Measurements from ENCODE around the gene BDH1.

Gene BDH1

GRCh38 chr3:197586181-197586580, 30.4 kb upstream of the BDH1 start:
- Histone ChIP-seq H3K9ac (ENCODE audit: low read depth, low read length, poor library complexity) (no peak overlapping the region), H2AFZ (ENCODE audit: low read length) (no peak overlapping the region), H3K4me3 (ENCODE audit: low read length in 2 of 2) (no peak overlapping the region), H3K4me2 (ENCODE audit: insufficient read depth, low read length, poor library complexity, severe bottlenecking) (no peak overlapping the region), H2BK12ac (ENCODE audit: low read length) (no peak overlapping the region), H3K4ac (ENCODE audit: low read length) (no peak overlapping the region), H2AK5ac (ENCODE audit: low read depth, low read length) (no peak overlapping the region), H2BK15ac (ENCODE audit: low read length) (no peak overlapping the region), H3K4me1 (ENCODE audit: control insufficient read depth in 2 of 2, insufficient read depth in 1 of 2, low read depth in 1 of 2, low read length in 2 of 2) (no peaks in the 10 kb centered on the region), H3K27me3 (ENCODE audit: control insufficient read depth in 3 of 3, insufficient read depth in 3 of 3, low read depth in 1 of 3, low read length in 3 of 3) (no peaks in the 10 kb centered on the region), H3K9me3 (replicated peaks in 1 of 2; ENCODE audit: control insufficient read depth in 2 of 2, insufficient read depth in 1 of 2, low read depth in 1 of 2, low read length in 2 of 2) (no peaks in the 10 kb centered on the region), H3K79me1 (ENCODE audit: low read depth, low read length) (no peaks in the 10 kb centered on the region), H3K36me3 (replicated peaks in 1 of 2; ENCODE audit: control insufficient read depth in 2 of 2, insufficient read depth in 2 of 2, low read length in 2 of 2) (no peaks in the 10 kb centered on the region), H2BK120ac (ENCODE audit: low read depth, low read length) (no peak overlapping the region), H3K23ac (ENCODE audit: low read depth, low read length, poor library complexity) (no peak overlapping the region), H4K91ac (ENCODE audit: low read depth, low read length, poor library complexity) (no peak overlapping the region), H3K18ac (ENCODE audit: low read length) (no peak overlapping the region), H3K27ac (replicated peaks; ENCODE audit: low read length) (no peak overlapping the region), H4K8ac (ENCODE audit: low read depth, low read length) (no peak overlapping the region), H3K14ac (ENCODE audit: low read length) (no peak overlapping the region), H2BK5ac (ENCODE audit: low read length) (no peak overlapping the region)
- no CpG with 5 or more reads among the region's 2 CpGs for WGBS, 2 donors (ENCODE audit: extremely low coverage in 2 of 2, insufficient read length in 2 of 2, insufficient replicate concordance in 1 of 2)
- no peak for DNase-seq (ENCODE audit: low spot score)

- no peak overlapping the region for H3K4me3 ChIP-seq (ENCODE audit: low read length in 2 of 2)
- H2BK15ac ChIP-seq (ENCODE audit: low read length), result no peak overlapping the region
- no peak overlapping the region for H2BK12ac ChIP-seq (ENCODE audit: low read length)
- no CpG with 5 or more reads among the region's 5 CpGs for WGBS, 2 donors (ENCODE audit: extremely low coverage in 2 of 2, insufficient read length in 2 of 2, insufficient replicate concordance in 1 of 2)
- H3K9ac ChIP-seq (ENCODE audit: low read depth, low read length, poor library complexity), result no peak overlapping the region
- DNase-seq (ENCODE audit: low spot score), result no peak
- H3K9me3 ChIP-seq (replicated peaks in 1 of 2; ENCODE audit: control insufficient read depth in 2 of 2, insufficient read depth in 1 of 2, low read depth in 1 of 2, low read length in 2 of 2), result no peaks in the 10 kb centered on the region
- H2BK5ac ChIP-seq (ENCODE audit: low read length), result no peak overlapping the region
- H3K4ac ChIP-seq (ENCODE audit: low read length), result no peak overlapping the region
- no peak overlapping the region for H2BK120ac ChIP-seq (ENCODE audit: low read depth, low read length)
- H3K36me3 ChIP-seq (replicated peaks in 1 of 2; ENCODE audit: control insufficient read depth in 2 of 2, insufficient read depth in 2 of 2, low read length in 2 of 2), result no peaks in the 10 kb centered on the region
- H4K91ac ChIP-seq (ENCODE audit: low read depth, low read length, poor library complexity), result no peak overlapping the region
- H3K4me2 ChIP-seq (ENCODE audit: insufficient read depth, low read length, poor library complexity, severe bottlenecking), result no peak overlapping the region
- no peak overlapping the region for H2AFZ ChIP-seq (ENCODE audit: low read length)
- H4K8ac ChIP-seq (ENCODE audit: low read depth, low read length), result no peak overlapping the region
- H3K27ac ChIP-seq (replicated peaks; ENCODE audit: low read length), result no peak overlapping the region
- H3K23ac ChIP-seq (ENCODE audit: low read depth, low read length, poor library complexity), result no peak overlapping the region
- H3K4me1 ChIP-seq (ENCODE audit: control insufficient read depth in 2 of 2, insufficient read depth in 1 of 2, low read depth in 1 of 2, low read length in 2 of 2), result no peaks in the 10 kb centered on the region
- H3K18ac ChIP-seq (ENCODE audit: low read length), result no peak overlapping the region
- no peaks in the 10 kb centered on the region for H3K79me1 ChIP-seq (ENCODE audit: low read depth, low read length)
- H3K27me3 ChIP-seq (ENCODE audit: control insufficient read depth in 3 of 3, insufficient read depth in 3 of 3, low read depth in 1 of 3, low read length in 3 of 3), result no peaks in the 10 kb centered on the region
- H2AK5ac ChIP-seq (ENCODE audit: low read depth, low read length), result no peak overlapping the region
- H3K14ac ChIP-seq (ENCODE audit: low read length), result no peak overlapping the region
These were observed 29.0 kb upstream of the BDH1 start for GRCh38 chr3:197584733-197585132.

GRCh38 chr3:197583371-197583770, 27.6 kb upstream of the BDH1 start:
- no CpG with 5 or more reads among the region's 7 CpGs for WGBS, 2 donors (ENCODE audit: extremely low coverage in 2 of 2, insufficient read length in 2 of 2, insufficient replicate concordance in 1 of 2)
- Histone ChIP-seq H3K4ac (ENCODE audit: low read length) (no peak overlapping the region), H2AFZ (ENCODE audit: low read length) (no peak overlapping the region), H4K91ac (ENCODE audit: low read depth, low read length, poor library complexity) (no peak overlapping the region), H2BK12ac (ENCODE audit: low read length) (no peak overlapping the region), H3K9me3 (replicated peaks in 1 of 2; ENCODE audit: control insufficient read depth in 2 of 2, insufficient read depth in 1 of 2, low read depth in 1 of 2, low read length in 2 of 2) (peaks cover 0 to 2% of the 10 kb centered on the region in 2 donors), H3K79me1 (ENCODE audit: low read depth, low read length) (no peaks in the 10 kb centered on the region), H3K9ac (ENCODE audit: low read depth, low read length, poor library complexity) (no peak overlapping the region), H3K4me2 (ENCODE audit: insufficient read depth, low read length, poor library complexity, severe bottlenecking) (no peak overlapping the region), H4K8ac (ENCODE audit: low read depth, low read length) (no peak overlapping the region), H2BK120ac (ENCODE audit: low read depth, low read length) (no peak overlapping the region), H3K27ac (replicated peaks; ENCODE audit: low read length) (no peak overlapping the region), H3K18ac (ENCODE audit: low read length) (no peak overlapping the region), H2BK15ac (ENCODE audit: low read length) (no peak overlapping the region), H3K36me3 (replicated peaks in 1 of 2; ENCODE audit: control insufficient read depth in 2 of 2, insufficient read depth in 2 of 2, low read length in 2 of 2) (no peaks in the 10 kb centered on the region), H2BK5ac (ENCODE audit: low read length) (no peak overlapping the region), H3K4me3 (ENCODE audit: low read length in 2 of 2) (no peak overlapping the region), H3K23ac (ENCODE audit: low read depth, low read length, poor library complexity) (no peak overlapping the region), H3K4me1 (ENCODE audit: control insufficient read depth in 2 of 2, insufficient read depth in 1 of 2, low read depth in 1 of 2, low read length in 2 of 2) (no peaks in the 10 kb centered on the region), H2AK5ac (ENCODE audit: low read depth, low read length) (no peak overlapping the region), H3K14ac (ENCODE audit: low read length) (no peak overlapping the region), H3K27me3 (ENCODE audit: control insufficient read depth in 3 of 3, insufficient read depth in 3 of 3, low read depth in 1 of 3, low read length in 3 of 3) (no peaks in the 10 kb centered on the region)
- no peak for DNase-seq (ENCODE audit: low spot score)

- Histone ChIP-seq H3K79me1 (ENCODE audit: low read depth, low read length) (no peaks in the 10 kb centered on the region), H3K23ac (ENCODE audit: low read depth, low read length, poor library complexity) (no peak overlapping the region), H3K9me3 (replicated peaks in 1 of 2; ENCODE audit: control insufficient read depth in 2 of 2, insufficient read depth in 1 of 2, low read depth in 1 of 2, low read length in 2 of 2) (peaks cover 2 to 4% of the 10 kb centered on the region in 2 donors), H2AFZ (ENCODE audit: low read length) (no peak overlapping the region), H2AK5ac (ENCODE audit: low read depth, low read length) (no peak overlapping the region), H4K91ac (ENCODE audit: low read depth, low read length, poor library complexity) (no peak overlapping the region), H3K4me1 (ENCODE audit: control insufficient read depth in 2 of 2, insufficient read depth in 1 of 2, low read depth in 1 of 2, low read length in 2 of 2) (peaks cover 0 to 2% of the 10 kb centered on the region in 2 donors), H2BK12ac (ENCODE audit: low read length) (no peak overlapping the region), H3K18ac (ENCODE audit: low read length) (no peak overlapping the region), H2BK15ac (ENCODE audit: low read length) (no peak overlapping the region), H3K9ac (ENCODE audit: low read depth, low read length, poor library complexity) (no peak overlapping the region), H3K36me3 (replicated peaks in 1 of 2; ENCODE audit: control insufficient read depth in 2 of 2, insufficient read depth in 2 of 2, low read length in 2 of 2) (no peaks in the 10 kb centered on the region), H3K4me3 (ENCODE audit: low read length in 2 of 2) (no peak overlapping the region), H3K14ac (ENCODE audit: low read length) (no peak overlapping the region), H2BK120ac (ENCODE audit: low read depth, low read length) (no peak overlapping the region), H3K4me2 (ENCODE audit: insufficient read depth, low read length, poor library complexity, severe bottlenecking) (no peak overlapping the region), H3K27ac (replicated peaks; ENCODE audit: low read length) (no peak overlapping the region), H3K4ac (ENCODE audit: low read length) (no peak overlapping the region), H2BK5ac (ENCODE audit: low read length) (no peak overlapping the region), H4K8ac (ENCODE audit: low read depth, low read length) (no peak overlapping the region), H3K27me3 (ENCODE audit: control insufficient read depth in 3 of 3, insufficient read depth in 3 of 3, low read depth in 1 of 3, low read length in 3 of 3) (no peaks in the 10 kb centered on the region)
- DNase-seq (ENCODE audit: low spot score), result no peak
- no CpG with 5 or more reads among the region's 9 CpGs for WGBS, 2 donors (ENCODE audit: extremely low coverage in 2 of 2, insufficient read length in 2 of 2, insufficient replicate concordance in 1 of 2)
These were observed 24.5 kb upstream of the BDH1 start for GRCh38 chr3:197580253-197580691.

All from neuronal stem cell (in vitro differentiated cells).